OCI-LY1 (cell line): ENCODE measurements around the gene OR8B4.

Experiments
- H2AFZ ChIP-seq: fragments of 200-600 bp; sonication (generic), shearing (Covaris generic); 2 replicates; pipeline ENCODE4 v1.6.0; 2014; ENCODE audit warnings: antibody characterized with exemption, mild to moderate bottlenecking, low read length
- H3F3A ChIP-seq: fragments of 200-600 bp; sonication (generic), shearing (Covaris generic); 2 replicates; pipeline ENCODE4 v1.6.0; 2014; ENCODE audit warnings: mild to moderate bottlenecking, antibody characterized with exemption, low read length, moderate library complexity; ENCODE audit not compliant: insufficient read depth
- H3K27ac ChIP-seq: fragments of 200-600 bp; sonication (generic); 2 replicates; pipeline ENCODE4 v1.5.1; 2014; ENCODE audit warnings: low read length, mixed run types, mild to moderate bottlenecking, low read depth; ENCODE audit not compliant: poor library complexity, severe bottlenecking
- H3K27me3 ChIP-seq: fragments of 200-600 bp; sonication (generic); 2 replicates; pipeline ENCODE4 v1.6.0; 2014; ENCODE audit warnings: antibody characterized with exemption, mild to moderate bottlenecking, low read length, moderate library complexity; ENCODE audit not compliant: insufficient read depth
- H3K36me3 ChIP-seq: fragments of 200-600 bp; sonication (generic); 2 replicates; pipeline ENCODE4 v1.6.1; 2014; ENCODE audit warnings: mild to moderate bottlenecking, antibody characterized with exemption, low read length, moderate library complexity, mixed read lengths; ENCODE audit not compliant: insufficient read depth
- H3K4me1 ChIP-seq: fragments of 200-600 bp; sonication (generic); 2 replicates; pipeline ENCODE4 v1.5.1; 2014; ENCODE audit warnings: mild to moderate bottlenecking, low read length, moderate library complexity; ENCODE audit not compliant: insufficient read depth, severe bottlenecking
- H3K4me2 ChIP-seq: fragments of 200-600 bp; sonication (generic), shearing (Covaris generic); 2 replicates; pipeline ENCODE4 v1.6.1; 2014; ENCODE audit warnings: low read length
- H3K4me3 ChIP-seq: fragments of 200-600 bp; sonication (generic); 2 replicates; pipeline ENCODE4 v1.5.1; 2014; ENCODE audit warnings: low read length, low read depth, mild to moderate bottlenecking, mixed read lengths; ENCODE audit not compliant: poor library complexity, severe bottlenecking
- H3K79me2 ChIP-seq: fragments of 200-600 bp; shearing (Covaris generic); 2 replicates; pipeline ENCODE4 v1.6.1; 2016; ENCODE audit warnings: mixed run types, low read length, mixed read lengths; ENCODE audit not compliant: insufficient read depth
- H3K9ac ChIP-seq: fragments of 200-600 bp; sonication (generic), shearing (Covaris generic); 2 replicates; pipeline ENCODE4 v1.6.1; 2014; ENCODE audit warnings: mild to moderate bottlenecking, low read length, mixed read lengths
- H3K9me2 ChIP-seq: fragments of 200-600 bp; sonication (generic), shearing (Covaris generic); 2 replicates; pipeline ENCODE4 v1.6.1; 2014; ENCODE audit warnings: low read depth, mild to moderate bottlenecking, low read length, mixed read lengths
- H3K9me3 ChIP-seq: fragments of 200-600 bp; shearing (Covaris generic); 2 replicates; pipeline ENCODE4 v1.6.1; 2014; ENCODE audit warnings: low read length, mixed read lengths
- H4K20me1 ChIP-seq: fragments of 200-600 bp; sonication (generic), shearing (Covaris generic); 2 replicates; pipeline ENCODE4 v1.6.0; 2016; ENCODE audit warnings: mild to moderate bottlenecking, low read length; ENCODE audit not compliant: insufficient read depth
- EZH2 ChIP-seq: fragments of 200-600 bp; sonication (generic), shearing (Covaris generic); IDR thresholded peaks from 2 replicates; pipeline ENCODE4 v1.8.0; 2017; ENCODE audit warnings: borderline replicate concordance, mixed run types, mild to moderate bottlenecking, antibody characterized with exemption, low read length, moderate library complexity, mixed read lengths
- TF ChIP-seq, protein P1 (sequence below): fragments of 200-600 bp; sonication (generic), shearing (Covaris generic); IDR thresholded peaks from 2 replicates; pipeline ENCODE4 v1.5.1; 2017; ENCODE audit warnings: mild to moderate bottlenecking, antibody characterized with exemption, low read length, moderate library complexity, mixed read lengths

OR8B4 gene

DNA sequence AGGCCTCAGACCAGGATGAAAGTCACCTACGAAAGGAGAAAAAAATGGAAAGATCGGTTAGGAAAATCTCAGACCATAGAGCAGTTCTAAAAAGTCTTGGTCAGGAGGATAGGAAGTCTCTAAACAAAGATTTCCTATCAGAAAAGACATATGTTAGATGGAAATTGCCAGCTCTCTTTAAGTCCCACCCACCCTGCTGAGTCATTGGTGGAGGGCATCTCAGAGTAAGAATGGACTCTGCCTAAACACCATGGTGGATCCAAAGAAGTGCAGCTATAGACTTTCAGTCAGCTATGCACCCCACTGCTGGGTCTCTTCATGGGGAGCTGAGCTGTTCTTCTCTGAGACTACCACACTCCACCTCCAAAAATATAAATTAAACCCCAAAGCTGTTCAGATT, 44.1 kb downstream of the OR8B4 start:
- TF ChIP-seq EZH2: no peak
- TF ChIP-seq, protein P1, sequence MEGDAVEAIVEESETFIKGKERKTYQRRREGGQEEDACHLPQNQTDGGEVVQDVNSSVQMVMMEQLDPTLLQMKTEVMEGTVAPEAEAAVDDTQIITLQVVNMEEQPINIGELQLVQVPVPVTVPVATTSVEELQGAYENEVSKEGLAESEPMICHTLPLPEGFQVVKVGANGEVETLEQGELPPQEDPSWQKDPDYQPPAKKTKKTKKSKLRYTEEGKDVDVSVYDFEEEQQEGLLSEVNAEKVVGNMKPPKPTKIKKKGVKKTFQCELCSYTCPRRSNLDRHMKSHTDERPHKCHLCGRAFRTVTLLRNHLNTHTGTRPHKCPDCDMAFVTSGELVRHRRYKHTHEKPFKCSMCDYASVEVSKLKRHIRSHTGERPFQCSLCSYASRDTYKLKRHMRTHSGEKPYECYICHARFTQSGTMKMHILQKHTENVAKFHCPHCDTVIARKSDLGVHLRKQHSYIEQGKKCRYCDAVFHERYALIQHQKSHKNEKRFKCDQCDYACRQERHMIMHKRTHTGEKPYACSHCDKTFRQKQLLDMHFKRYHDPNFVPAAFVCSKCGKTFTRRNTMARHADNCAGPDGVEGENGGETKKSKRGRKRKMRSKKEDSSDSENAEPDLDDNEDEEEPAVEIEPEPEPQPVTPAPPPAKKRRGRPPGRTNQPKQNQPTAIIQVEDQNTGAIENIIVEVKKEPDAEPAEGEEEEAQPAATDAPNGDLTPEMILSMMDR: no peak
- Histone ChIP-seq H3F3A (no peaks in the 10 kb centered on the region), H3K36me3 (no peaks in the 10 kb centered on the region), H3K9me2 (no peaks in the 10 kb centered on the region), H3K79me2 (no peaks in the 10 kb centered on the region), H3K27me3 (no peaks in the 10 kb centered on the region), H3K9ac (no peak overlapping the region), H3K9me3 (no peaks in the 10 kb centered on the region), H3K4me3 (no peak overlapping the region), H3K4me1 (no peaks in the 10 kb centered on the region), H3K27ac (no peak overlapping the region), H3K4me2 (no peak overlapping the region), H4K20me1 (no peaks in the 10 kb centered on the region), H2AFZ (no peak overlapping the region)

DNA sequence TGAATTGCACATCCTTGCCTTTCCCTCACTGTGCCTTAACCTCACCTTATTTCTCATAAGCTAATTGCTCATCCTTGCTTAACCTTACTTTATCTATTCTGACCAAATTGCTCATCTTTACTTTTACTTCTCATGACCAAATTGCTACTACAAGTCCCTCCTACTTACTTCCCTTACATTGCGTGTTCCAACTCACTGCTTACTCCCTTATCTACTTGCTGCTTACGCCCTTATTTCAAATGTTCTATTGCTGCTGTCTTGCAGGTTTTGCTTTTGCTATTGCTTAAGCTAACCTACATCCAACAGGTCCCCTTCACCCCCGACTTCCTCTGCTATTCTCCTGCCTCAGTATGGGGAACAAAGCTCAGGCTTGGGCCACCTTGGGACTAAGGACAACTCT, 48.4 kb downstream of the OR8B4 start:
- no peak overlapping the region for H3K4me2 ChIP-seq
- TF ChIP-seq EZH2: no peak
- TF ChIP-seq, protein P1: no peak
- no peak overlapping the region for H3K27ac ChIP-seq
- no peaks in the 10 kb centered on the region for H3K36me3 ChIP-seq
- H3F3A ChIP-seq: no peaks in the 10 kb centered on the region
- H4K20me1 ChIP-seq: no peaks in the 10 kb centered on the region
- H3K9ac ChIP-seq: no peak overlapping the region
- no peaks in the 10 kb centered on the region for H3K4me1 ChIP-seq
- H3K9me2 ChIP-seq: no peaks in the 10 kb centered on the region
- H3K27me3 ChIP-seq: no peaks in the 10 kb centered on the region
- H3K9me3 ChIP-seq: no peaks in the 10 kb centered on the region
- no peak overlapping the region for H3K4me3 ChIP-seq
- H3K79me2 ChIP-seq: no peaks in the 10 kb centered on the region
- no peak overlapping the region for H2AFZ ChIP-seq
